ENCODE measurements around the gene KRTAP5-2.

Gene KRTAP5-2

DNA sequence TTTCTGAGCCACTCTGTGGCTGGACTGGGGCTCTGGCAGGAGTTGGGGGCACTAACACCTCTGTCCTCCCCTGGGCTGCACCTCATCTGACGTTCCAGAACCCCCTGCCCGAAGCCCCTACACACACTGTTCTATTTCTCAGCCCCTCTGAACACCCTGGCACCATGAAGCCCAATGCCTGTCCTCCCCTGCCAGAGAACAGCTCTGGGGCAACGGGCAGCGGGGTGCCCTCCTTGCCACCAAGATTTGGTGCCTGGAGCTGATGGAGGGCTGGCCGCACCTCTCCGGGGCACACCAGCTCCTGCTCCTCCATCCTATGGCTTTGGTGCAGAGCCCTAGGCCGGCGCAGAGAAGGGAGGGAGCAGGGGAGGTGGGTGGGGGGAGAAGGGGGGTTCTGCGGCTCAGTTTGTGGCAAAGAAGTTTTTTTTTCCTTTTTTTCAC, 42.4 kb downstream of the KRTAP5-2 start:
- DNase-seq (ENCODE audit: low read depth), result no peak

DNA sequence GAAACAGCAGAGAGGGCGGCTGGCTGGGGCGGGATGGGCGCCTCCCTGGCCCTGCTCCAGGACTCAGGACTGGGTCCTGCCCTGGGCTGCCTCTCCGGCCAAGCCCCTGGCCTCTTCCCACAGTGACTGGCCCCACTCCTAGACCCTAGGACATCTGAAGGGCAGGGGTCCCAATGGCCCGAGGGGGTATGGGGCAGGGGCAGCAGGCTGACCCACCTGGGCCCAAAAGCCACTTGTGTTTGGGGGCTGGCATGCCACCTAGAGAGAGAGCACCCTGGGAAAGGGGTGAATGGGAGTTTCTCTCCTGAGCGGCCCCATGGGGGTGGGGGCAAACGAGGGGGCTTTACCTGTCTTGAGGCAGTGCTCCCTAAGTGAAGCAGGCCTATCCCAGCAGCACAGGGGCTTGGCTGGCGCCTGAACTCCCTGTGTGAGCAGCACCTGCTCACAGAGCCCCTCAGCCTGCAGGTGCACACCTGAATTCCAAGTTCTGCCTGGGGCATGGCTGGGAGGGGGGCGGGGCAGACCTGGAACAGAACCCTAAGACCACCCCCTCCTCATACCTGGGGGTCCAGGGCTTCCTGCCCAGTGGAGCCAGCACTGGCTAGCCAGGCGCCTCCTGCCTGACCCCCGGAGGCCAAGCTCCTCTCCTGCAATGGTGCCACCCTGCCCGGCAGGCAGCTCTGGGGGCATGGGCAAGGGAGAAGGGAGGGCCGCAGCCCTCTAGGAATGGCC, 42.9 kb downstream of the KRTAP5-2 start:
- DNase-seq (ENCODE audit: low read depth), result no peak

DNA sequence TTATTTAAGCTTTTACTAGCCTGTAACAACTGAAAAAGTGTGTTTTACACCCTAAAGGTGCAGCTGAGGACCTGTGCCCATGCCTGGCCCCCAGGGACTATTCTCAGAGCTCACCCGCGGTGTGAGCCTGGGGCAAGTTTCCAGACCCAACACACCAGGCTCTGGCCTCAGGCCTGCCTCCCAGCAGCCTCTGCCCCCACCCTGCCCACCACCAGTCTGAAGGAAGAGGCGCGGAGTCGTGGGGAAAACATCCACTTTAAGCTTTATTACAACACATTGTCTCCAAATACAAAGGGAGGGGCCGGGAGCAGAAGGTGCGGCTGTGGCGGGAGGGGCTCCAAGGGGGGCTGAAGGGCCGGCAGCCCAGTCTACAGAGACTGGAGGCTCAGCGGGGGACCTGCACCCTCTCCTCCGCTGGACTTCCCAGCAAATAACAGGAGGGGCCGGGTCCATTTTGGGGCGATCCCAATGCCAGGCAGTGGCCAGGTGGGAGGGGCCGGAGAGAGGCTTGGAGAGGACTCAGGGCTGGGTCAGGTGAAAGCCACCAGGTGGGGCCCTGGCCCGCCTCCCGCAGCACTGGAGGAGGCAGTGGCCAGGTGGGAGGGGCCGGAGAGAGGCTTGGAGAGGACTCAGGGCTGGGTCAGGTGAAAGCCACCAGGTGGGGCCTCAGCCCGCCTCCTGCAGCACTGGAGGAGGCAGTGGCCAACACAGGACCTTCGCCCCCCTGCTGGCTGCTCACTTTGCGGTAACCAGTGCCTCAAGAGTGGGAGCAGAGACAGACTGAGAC, 44.1 kb downstream of the KRTAP5-2 start:
- no peak for DNase-seq (ENCODE audit: low read depth)

DNA sequence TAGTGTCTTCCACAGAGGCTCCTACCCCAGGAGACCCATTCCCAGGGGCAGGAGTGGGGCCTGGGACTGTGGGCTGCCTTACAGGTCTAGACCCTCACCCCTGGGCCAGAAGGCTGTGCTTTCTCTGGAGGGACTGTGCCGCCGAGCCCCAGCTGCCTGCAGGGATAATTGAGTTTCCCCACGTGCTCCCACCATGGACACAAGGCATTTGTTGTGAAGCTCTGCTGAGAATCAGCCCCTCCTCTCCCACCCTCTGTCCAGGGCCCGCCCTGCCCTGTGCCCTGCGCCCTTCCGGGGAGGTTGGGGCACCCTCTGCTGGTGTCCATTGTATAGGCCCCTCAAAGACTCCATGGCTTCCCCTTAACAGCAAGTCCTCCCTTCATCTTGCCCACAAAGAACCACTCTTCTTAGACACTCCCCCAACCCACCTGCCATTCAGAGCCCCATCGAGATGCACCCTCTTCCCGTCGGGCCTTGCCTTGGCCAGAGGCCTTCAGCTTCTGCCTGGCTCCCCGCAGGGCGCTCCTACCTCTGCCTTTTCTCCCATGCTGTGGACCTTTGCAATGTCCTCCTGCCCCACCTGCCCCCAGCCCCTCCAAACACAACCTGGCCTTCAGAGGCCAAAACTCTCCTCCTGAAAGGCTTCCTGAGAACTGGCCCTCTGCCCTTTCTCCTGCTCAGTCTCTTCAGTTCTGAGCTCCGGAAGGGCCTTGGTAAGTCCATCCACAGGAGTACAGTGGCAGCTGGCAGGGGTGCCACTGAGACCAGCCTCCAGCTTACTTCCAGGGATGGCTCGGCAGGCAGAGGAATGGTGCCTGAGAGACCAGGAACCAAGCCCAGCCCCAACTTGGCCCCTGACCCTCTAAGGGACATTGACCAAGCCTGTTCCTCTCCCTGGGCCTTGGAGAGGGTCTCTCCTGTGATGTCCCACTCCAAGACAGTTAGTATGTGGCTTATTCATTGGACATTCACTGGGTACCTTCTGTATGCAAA, 48.5 kb downstream of the KRTAP5-2 start:
- DNase-seq (ENCODE audit: low read depth), result no peak

DNA sequence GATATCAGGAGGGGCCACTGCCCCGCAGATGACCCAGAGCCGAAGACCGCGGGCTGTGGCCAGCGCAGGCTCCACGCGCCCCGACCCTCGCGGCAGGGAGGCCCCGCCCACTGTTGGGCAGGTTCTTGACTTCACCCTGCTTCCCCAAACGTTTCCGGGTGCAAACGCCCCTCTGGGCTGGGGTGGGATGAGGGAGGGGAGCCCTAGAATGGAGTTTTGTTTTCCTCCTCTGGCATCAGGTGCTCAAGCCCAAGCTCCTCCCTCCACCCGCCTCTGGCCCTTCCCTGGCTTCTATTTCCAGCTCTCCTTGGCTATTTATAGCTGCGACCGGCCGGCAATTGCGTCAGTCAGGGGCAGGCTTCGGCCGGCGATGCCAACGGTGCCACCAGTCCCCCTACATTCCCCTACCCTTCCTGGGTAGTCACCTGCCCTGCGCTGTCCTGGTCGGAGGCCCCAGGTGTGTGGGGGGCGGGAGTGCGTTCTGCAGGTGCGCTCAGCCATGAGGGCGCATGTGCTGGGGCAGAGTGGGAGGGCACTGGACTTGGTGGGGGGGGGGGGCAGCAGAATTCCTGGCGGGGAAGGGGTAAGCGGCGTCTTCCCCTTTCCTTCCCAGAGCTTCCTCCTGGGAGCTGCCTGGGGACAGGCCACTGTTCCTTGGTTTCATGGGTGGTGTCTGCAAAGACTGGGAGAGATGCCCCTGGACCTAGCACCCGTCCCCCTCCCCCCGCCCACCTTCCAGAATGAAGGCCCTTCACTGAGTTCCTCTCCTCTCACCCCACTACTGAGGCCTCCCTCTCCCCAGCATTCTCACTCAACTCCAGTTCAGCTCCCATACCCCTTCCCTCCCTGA, 49.6 kb downstream of the KRTAP5-2 start:
- DNase-seq (ENCODE audit: low read depth), result no peak

DNA sequence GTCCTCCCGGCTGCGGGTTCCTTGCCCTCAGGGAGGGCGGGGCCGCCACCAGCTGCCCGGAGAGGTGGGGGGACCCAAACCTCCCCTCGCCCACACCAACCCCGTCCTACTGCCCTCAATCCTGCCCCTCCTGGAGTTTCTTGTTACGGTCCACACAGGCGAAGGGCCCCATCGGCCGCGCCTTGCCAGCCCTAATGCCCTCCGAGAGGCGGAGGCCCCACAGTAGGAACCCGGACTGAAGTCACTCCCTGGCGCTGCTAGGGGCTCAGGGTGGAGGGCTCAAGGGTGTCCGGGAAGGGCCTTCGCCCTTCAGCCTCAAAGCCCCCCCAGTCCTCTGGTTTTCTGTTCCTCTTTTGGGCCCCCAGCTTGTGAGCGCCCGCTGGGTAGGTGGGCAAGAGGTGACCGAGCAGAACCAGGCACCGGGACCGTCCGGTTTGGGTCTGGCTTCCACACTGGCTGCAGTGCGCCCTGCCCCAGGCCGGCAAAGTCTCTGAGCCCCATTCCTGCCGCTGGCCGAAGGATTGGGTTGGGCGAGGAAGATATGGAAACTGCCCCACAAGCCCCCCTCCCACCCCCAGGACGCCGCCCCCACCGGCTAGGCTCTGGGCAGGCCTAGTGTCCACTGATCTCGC, 50.5 kb downstream of the KRTAP5-2 start:
- DNase-seq (ENCODE audit: low read depth), result no peak

Data from stimulated activated CD8-positive, alpha-beta memory T cell treated with anti-CD3 and anti-CD28 coated beads, Interleukin-12 subunit alpha, Interleukin-12 subunit beta, amount 100 ng/mL, for 1 hour (primary cell).